GM04503 (cell line): ENCODE data around the gene TBC1D22A.
"Not testable (repeated sequence)": the region's sequence is repeated elsewhere in the genome, so short reads cannot be mapped to it uniquely, and the experiment has no call there.

ENCODE experiments used
- DNase-seq: peaks from one replicate; pipeline ENCODE4 v3.0.0-alpha.2; 2012; ENCODE audit warnings: low read depth

The TBC1D22A gene

DNA sequence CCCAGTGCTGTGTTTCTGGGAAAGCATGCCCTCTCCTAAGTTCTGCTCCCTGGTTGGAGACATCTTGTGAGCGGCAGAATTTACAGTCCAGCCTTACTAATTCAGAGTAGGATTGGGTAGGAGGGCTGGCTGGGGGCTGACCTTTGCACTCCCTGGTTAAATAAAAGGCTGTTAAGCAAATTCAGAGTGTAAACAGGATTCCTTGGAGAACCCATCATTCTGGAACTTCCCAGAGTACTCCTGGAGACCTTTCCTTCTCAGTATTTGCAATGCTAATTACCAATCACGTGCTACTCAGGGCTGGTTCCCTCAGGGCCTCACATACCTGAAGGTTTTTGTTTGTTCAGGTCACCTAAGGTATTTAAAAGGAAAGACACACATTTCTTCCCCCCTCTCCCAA, 340.2 kb downstream of the TBC1D22A start:
- DNase-seq: no peak

DNA sequence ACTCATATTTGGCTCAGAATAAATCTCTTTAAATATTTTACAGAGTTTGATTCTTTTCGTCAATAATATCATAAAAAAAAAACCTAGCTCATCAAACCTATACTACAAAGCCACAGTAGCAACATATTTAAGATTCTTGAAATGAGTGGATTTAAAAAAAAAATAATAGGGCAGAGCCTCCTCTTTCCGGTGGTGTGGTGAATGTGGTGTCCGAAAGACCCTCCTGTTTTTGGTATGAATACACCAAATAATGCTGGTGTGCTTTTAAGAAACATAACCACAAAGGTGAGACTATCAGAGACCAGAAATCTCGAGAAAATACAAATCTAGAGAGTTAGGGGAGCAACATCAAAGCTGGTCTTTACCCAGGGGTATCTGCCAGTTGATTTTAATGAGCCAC, 342.6 kb downstream of the TBC1D22A start:
- DNase-seq: no peak

DNA sequence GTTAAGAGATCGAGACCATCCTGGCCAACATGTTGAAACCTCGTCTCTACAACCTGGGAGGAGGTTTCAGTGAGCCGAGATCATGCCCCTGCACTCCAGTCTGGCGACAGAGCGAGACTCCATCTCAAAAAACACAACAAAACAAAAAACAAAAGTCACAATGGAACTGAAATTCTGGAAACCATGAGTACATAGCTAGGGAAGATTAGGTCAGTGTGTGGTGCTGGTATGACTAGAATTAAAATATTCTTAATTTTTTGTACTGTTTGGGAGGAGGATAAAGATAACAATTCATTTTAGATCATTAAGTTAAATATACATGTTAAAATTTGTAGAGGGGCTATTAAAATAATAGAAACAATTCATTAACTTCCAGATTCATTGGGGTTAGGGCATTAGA, 344.4 kb downstream of the TBC1D22A start:
- DNase-seq: no peak

DNA sequence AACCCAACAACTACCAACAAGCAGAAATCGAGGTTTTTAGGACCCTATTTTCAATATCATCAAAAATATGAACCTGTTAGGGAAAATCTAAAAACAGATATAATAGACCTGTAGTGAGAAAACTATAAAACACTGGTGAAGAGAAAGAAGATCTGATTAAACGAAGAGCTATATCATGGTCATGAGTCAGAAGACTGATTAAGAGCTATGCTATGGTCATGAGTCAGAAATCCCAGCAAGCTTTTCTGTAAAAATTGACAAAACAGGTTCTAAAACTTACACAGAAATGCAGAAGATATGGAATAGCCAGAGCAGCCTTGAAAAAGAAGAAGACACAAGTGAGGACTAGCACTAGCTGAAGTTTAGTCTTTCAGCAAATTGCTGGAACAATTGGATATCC, 345.0 kb downstream of the TBC1D22A start:
- DNase-seq: peak; percentile 31

DNA sequence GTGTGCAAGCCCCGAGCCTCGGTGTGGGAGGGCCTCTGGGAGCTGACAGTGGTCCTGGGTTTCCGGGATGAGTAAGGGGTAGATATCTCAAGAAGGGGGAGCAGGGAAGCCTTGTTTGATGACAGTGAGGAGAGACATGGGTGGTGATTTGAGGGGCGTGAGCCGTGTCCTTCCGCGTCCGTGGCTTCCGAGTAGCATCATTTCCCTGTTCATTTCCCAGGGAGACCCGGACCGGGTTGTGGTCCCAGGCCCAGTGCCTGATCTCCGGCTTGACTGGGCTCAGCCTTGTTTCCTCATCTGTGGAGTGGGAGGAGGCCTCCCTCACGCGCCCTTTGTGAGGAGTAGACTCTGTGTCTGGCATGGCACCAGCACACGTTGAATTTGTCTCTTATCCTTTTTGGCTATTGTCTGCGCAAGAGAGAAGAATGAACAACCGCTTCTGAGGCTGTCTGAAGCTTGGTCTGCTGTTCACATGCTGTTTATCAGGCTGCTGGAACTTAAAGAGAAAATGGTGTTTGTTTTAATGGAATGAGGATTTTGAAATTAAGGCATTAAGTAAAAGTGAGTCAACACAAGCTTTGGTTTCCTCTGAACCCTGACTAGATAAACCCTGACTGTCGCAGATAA, 348.5 kb downstream of the TBC1D22A start:
- no peak for DNase-seq

DNA sequence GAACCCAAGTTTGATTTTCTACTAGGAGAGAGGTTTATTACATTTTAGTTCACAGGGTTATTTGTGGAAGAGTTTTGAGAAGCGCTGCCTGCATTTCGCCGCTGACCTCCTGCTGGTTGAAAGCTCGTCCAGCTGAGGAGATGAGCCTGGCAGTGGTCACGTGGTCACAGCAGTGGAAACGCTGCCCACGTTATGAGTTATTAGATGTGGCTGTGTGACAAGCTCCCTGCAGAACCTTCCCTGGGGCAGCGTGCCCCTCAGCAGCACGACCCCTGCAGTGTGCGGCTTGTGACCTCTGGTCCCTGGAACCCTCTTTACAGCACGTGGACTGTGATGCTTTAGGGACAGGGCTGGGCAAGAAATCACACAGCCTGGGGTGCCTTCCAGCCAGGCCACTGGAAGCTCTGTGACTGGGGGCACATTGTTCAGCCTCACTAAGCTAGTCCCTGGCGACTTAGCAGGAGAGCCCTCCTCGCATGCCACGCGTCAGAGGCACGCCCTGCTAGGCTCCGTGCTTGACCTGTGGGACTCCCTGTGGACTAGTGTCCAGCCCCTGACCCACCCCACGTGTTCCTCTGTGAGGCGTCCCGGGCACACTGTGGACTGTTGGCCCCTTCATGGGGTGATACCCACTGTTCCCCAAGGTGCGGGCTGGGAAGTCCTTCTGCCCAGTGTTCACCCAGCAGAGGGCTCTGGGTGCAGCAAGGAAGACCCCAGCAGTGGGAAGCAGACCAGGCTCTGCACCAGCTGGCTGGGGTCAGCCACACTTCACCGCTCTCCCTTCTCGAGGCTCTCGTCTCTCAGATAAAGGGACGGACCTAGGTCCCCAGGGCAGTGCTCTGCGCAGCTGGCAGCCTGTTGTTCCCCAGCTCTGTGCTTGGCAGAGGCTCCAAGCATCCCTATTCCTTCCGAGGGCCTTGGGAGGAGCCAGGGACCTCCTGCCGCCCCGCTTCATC, 349.5 kb downstream of the TBC1D22A start:
- no peak for DNase-seq

DNA sequence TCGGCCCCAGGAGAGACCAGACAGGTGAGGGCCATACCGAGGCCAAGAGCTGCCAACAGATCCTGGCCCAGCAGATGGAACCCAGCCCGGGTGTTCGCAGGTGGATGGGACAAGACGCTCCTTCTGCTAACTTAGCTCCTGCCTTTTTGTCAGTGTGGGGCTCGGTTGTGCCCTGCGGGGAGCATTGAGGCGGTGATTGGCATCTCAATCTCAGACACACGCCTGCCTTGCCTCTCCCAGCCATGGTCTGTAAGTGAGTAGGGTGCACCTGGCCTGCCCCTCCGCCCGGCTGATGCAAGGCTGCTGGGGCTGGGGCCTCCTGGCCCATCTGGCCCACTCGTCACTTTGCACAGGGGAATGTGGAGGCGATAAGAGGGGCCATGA, 350.1 kb downstream of the TBC1D22A start:
- DNase-seq: no peak

DNA sequence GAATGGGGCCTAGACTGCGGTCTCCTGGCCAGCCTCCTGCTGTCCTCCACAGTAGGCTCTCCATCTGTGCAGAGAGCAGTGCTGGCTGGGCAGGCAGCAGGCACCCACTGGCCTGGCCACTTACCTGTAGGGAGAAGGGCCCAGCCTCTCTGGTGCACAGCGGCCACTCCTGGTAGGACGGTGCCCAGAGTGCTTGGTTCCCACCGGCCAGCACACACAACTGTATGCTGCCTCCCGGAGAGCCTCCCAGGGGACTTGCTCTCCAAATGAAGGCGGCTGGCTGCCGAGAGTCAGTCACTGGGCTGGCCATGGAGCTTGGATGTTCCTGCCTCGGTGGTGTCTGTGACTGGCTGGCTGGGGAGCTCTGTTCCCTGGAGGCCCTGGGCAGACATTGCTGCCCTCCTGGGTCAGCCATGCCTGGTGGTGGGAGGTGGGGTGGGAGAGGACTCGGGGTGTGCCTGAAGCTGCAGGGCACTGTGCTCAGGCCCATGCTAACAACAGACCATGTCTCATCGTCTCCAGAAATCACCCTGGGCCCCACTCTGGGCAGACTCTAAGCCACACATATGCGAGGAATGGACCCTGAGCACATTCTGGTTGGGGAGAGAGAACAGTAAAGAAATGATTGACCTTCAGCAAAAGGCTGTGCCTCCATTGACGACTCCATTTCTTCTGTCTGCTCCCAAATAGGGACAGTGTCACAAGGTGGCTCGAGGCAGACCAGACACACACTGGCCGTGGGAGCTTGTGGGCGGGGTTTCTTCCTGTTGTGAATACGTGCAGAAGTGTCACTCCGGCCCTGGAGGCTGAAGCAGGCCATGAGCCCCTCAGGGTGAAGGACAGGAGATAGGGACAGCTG, 350.8 kb downstream of the TBC1D22A start:
- DNase-seq: no peak

DNA sequence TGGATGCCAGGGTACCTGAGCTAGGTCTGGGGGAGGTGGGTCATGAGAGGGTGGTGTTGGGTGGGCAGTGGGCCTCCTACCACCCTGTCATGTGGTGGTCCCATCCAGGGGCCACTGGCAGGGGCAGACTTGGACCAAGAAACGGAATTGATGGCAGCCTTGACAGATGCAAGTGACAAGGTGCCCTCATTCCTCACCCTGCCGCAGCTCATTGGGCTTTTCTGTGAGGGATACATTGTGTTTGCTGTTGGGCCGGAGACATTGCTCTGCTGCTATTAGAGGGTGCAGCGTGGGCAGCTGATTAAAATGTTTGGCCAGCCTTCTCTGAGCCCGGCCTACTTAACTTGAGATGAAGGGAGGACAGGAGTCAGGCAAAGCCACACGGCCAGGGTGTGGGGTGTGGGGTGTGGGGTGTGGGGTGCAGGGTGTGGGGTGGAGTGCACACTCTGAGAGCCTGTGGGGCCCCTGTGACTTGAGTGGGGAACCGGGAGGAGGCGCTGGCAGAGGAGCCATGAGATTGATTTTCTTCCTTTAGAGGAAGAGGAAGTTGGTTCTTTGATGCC, 351.5 kb downstream of the TBC1D22A start:
- DNase-seq: no peak

DNA sequence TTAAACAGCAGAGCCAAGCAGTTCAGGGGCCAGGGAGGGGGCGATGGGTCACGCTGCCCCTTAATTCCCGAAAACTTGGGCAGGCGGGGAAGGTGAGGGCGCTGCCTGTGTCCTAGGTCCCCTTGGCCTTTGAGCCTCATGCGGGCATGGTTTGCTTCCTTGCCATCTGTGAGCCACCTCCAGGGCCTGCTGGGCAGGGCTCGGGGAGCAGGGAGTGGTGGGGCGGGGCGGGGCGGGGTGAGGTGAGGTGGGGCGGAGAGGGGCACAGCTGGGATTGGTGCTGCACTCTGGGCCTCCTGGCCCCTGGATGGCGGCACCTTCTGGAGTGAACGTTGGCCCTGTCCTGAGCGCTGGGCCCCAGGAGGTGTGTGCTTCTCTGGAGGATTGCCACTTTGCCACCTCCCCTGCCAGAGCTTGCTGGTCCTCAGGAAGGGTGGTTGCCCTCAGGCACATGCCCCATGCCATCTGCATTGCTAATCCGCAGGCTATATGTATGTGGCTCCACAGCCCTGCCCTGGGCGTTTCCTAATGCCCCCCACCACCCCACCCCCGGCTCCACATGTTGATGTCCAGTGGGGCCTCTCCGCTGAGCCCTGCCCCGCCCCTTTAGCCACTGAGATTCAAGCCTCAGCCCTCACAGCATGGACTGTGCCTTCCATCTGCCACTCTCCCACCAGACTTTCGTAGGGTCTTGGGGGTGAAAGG, 352.5 kb downstream of the TBC1D22A start:
- DNase-seq: no peak

DNA sequence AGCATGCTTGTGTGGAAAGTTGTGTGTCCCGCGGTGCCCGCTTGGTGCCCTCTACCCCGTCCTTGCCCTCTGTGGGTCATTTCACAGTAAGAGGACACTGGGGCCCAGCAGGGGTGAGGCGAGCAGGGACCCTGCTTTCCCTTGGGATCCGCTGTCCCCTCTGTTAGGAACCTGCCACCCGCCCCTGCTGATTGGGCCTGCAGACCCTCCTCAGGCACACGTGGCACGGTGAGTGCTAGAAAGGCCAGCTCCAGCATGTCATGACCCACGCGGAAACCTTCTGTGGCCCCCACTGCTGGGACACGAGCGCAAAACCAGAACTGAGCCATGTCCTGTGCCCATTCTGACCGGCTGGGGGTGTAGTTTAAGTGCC, 353.1 kb downstream of the TBC1D22A start:
- no peak for DNase-seq

DNA sequence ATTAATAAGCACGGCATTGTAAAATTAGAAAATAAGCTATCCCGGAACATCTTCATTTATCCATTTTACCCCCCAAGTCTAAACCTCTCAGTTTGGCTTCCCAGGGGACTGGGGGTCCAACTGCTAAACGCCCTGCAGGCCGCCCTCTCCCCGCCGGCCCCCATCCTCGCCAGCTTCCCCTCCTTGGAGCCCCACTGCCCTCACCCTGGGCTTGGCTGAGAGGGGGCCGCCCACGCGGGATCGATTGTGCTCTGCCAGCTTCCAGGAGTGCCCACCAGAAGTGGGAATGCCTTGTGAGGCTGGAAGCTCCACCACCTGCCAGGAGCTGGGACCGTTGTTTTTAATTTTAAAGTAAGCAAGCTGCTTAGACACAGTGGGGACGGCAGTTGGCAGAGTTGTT, 353.5 kb downstream of the TBC1D22A start:
- no peak for DNase-seq

DNA sequence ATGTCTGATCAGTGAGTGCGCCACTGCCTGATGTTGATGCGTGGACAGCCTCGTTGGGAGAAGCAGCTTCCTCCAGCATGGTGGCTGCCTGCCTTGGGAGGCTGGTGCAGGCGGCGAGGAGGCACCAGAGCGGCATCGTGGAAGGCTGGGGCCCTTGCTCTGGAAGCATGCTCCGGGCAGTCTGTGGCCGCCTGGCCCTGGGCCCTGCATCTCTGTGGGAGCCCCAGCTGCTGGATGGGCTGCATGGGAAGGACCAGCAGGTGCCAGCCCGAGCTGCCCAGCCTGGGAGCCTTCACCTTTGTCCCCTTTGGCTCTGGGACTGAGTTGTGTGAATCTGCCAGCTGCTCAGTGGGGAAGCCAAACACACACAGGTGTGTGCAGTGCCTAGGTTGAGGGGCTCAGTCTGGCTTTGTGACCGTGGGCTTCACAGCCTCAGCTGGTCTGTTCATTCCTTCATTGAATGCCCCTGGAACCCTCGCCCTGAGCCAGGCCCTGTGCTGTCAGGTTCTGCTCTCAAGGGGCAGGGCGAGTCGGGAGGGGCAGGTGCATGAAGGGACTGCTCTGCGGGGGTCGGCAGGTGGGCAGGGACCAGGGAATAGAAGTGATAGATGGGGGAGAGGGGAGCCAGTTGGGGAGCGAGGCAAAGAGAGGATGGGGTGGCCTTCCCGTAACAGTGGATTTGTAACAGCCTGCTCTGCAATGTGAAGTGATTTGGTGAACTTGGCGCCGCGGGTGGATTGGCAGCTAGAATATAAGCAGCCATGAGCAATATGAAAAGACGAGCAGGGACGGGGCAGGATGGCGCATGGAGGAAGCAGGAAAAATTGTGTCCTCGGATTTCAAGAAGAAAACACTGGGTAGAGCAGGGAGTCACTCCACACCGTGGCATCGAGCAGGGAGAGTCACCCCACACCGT, 354.2 kb downstream of the TBC1D22A start:
- no peak for DNase-seq

DNA sequence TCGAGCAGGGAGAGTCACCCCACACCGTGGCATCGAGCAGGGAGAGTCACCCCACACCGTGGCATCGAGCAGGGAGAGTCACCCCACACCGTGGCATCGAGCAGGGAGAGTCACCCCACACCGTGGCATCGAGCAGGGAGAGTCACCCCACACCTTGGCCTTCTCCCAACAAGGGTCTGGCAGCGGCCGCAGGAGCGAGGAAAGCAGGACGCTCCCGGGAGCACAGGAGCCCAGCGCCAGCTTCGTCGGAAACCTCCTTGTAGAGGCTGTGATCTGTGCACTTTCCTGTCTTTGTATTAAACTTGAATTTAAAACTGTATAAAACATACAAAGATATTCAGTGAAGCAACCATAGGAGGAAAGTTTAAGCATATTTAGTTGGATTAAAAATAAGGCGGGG, 355.0 kb downstream of the TBC1D22A start:
- DNase-seq: not testable (repeated sequence)

DNA sequence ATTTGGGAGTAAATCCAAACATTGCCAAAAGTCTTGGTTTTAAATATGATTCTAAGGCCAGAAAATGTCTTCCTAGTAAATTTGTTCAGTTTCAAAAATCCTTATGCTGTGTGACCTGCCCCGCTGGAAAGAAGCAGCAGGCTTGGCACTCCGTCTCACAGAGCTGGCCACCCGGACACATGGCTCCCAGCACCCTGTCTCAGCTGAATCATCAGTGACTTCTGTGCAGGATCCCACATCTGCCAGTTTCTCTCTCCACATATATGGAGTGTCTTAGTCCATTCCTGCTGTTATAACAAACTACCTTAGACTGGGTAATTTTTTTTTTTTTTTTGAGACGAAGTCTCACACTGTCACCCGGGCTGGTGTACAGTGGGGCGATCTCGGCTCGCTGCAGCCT, 356.7 kb downstream of the TBC1D22A start:
- DNase-seq: no peak

DNA sequence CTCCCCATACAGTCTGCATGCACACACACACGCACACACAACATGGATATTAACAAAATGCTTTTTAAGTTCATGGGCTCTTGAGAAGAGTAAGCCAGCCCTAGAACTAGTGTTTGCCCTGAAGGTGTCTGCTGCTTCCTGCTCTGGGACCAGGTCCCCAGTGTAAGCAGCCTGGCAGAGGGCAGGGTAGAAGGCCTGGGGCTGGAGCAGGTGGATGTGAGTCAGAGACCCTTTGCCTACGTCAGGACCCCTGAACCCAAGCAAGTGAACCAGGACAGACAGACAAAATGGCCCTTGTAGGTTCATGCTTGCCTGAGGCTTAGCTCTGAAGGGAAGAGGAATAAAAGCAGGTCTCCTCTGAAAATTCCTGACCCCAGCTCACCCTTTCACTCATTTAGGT, 357.9 kb downstream of the TBC1D22A start:
- no peak for DNase-seq

DNA sequence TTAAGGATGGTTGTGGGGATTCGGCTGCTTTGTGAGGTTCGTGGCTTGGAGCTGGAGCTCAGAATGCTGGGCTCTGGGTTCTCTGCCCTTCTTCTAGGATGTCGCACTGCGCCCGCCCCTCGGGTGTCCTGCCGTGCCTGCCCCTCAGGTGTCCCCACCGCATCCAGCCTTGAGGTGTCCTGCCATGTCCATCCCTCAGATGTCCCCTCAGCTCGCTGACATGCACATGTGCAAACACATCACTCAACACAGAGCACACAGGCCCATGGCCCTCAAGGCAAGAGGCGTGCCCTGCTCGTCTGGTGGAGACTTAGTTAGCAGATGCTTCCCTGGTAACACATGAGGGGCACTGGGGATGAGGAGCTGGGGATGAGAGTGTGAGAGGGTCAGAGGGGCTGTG, 359.3 kb downstream of the TBC1D22A start:
- no peak for DNase-seq

DNA sequence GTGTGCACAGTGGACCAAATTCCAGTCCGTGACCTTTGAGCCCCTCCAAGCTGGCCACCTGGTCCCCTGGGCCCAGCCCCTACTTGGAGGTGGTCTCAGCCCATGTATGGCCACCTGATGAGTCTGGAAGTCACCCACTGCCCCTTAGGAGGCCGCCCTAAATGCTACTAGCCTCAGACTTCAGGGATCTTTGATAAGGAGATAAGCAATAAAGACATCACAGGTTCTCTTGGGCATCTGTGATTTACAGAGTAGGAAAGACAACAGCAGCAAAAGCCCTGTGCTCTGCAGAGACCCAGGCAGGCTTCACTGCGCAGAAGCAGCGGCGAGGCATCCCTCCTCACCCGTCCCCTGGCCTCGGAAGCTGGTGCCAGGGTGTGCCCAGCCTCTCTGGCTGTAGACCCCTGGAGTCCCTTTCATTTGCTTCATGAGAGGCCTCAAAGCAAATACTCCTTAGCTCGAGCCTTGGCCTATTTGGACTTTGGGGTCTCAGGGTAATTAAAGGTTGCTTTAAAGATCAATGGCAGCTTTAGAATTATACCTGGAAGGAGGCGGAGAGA, 360.1 kb downstream of the TBC1D22A start:
- no peak for DNase-seq

DNA sequence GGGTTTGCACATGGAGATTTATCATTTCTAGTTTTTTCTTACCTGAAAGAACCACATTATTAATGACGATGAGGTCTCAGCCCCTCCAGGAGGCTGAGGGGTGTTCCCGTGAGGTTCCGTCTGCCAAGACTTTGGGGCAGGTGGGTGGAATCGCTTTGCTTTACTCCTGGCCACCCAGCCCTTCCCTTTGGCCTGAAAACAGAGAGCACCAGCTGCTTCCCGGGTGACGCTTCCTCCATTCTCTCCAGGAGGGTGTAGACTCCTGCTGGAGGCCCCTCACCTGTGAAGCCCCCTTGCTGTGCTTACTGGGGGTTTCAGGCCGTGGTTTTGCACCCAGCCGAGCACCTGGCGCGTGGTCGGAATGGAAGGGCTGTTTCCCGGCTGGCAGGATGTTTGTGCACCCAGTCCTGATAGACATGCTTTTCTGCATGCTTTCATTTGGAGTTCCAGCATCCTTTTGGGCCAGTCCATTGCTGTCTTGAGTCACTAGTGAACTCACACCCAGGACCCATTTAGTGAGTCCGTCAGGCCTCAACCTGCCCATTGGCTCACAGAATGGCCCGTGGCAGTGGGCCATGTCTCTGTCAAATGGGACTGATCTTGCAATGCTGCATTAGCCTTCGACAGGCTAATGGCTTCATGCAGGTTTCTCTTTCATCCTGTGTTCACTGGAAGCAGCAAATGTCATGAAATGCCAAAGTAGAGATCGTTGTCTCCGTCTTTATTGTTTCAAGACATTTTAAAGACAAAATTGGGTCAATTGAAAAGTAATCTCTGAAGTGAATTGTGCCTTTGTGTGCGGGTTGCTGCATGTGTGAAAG, 360.8 kb downstream of the TBC1D22A start:
- DNase-seq: no peak
